GM23338 (cell line): ENCODE data around the gene TUBD1. TPM values are rescaled to one million over a fixed set of nuclear protein-coding genes. Genes with fewer than 3 reads are reported as not detected.
A peak's percentile ranks its signal among the peaks of the same experiment; 100 is the strongest.

ENCODE experiments used
- ATAC-seq: fragments of 200-7000 bp; cut with Tn5 transposase; 3 replicates; pipeline ENCODE4 v1.9.1; 2020
- DNase-seq: peaks from one replicate; pipeline ENCODE4 v3.0.0-alpha.2; 2015; ENCODE audit warnings: low spot score
- H2AFZ ChIP-seq: fragments of 200-600 bp; sonication (generic); 2 replicates; pipeline ENCODE4 v1.8.0; 2016; ENCODE audit warnings: antibody characterized with exemption, mild to moderate bottlenecking, moderate library complexity
- H3F3A ChIP-seq: fragments of 200-600 bp; sonication (generic); replicated peaks from 2 replicates; pipeline ENCODE4 v1.8.0; 2017; ENCODE audit warnings: antibody characterized with exemption, mixed run types, low read depth
- H3K27ac ChIP-seq: fragments of 200-600 bp; sonication (generic); 2 replicates; pipeline ENCODE4 v1.6.1; 2016; ENCODE audit warnings: low read depth
- H3K27me3 ChIP-seq: fragments of 200-600 bp; sonication (generic); 2 replicates; pipeline ENCODE4 v1.8.0; 2016; ENCODE audit warnings: mild to moderate bottlenecking, mixed run types, moderate library complexity; ENCODE audit not compliant: insufficient read depth
- H3K36me3 ChIP-seq: fragments of 200-600 bp; sonication (generic); 2 replicates; pipeline ENCODE4 v1.8.0; 2016; ENCODE audit warnings: mild to moderate bottlenecking; ENCODE audit not compliant: insufficient read depth
- H3K4me1 ChIP-seq: fragments of 200-600 bp; sonication (generic); 2 replicates; pipeline ENCODE4 v1.8.0; 2016; ENCODE audit warnings: mild to moderate bottlenecking, moderate library complexity; ENCODE audit not compliant: insufficient read depth
- H3K4me2 ChIP-seq: fragments of 200-600 bp; sonication (generic); 2 replicates; pipeline ENCODE4 v1.7.1; 2017; ENCODE audit warnings: mixed run types
- H3K4me3 ChIP-seq: fragments of 200-600 bp; sonication (generic); 2 replicates; pipeline ENCODE4 v1.6.1; 2016; ENCODE audit warnings: mixed run types
- H3K79me2 ChIP-seq: fragments of 200-600 bp; sonication (generic); replicated peaks from 2 replicates; pipeline ENCODE4 v1.8.0; 2017; ENCODE audit warnings: mild to moderate bottlenecking; ENCODE audit not compliant: insufficient read depth
- H3K9me2 ChIP-seq: fragments of 200-600 bp; sonication (generic); 2 replicates; pipeline ENCODE4 v1.8.0; 2017; ENCODE audit not compliant: insufficient read depth
- H4K20me1 ChIP-seq: fragments of 200-600 bp; sonication (generic); replicated peaks from 2 replicates; pipeline ENCODE4 v1.8.0; 2017; ENCODE audit warnings: mild to moderate bottlenecking; ENCODE audit not compliant: insufficient read depth
- H3K27ac Mint-ChIP-seq: 2 replicates; pipeline ENCODE4 v1.8.0; 2020; ENCODE audit warnings: inconsistent platforms, mild to moderate bottlenecking, moderate library complexity, mixed read lengths
- H3K27me3 Mint-ChIP-seq: 3 replicates; pipeline ENCODE4 v1.8.0; 2022; ENCODE audit warnings: low read depth, mild to moderate bottlenecking, moderate library complexity, mixed read lengths, inconsistent platforms; ENCODE audit not compliant: insufficient read depth, poor library complexity
- H3K36me3 Mint-ChIP-seq: 3 replicates; pipeline ENCODE4 v1.8.0; 2021; ENCODE audit warnings: low read depth, mild to moderate bottlenecking, inconsistent platforms, moderate library complexity, mixed read lengths
- H3K4me1 Mint-ChIP-seq: 3 replicates; pipeline ENCODE4 v1.8.0; 2020; ENCODE audit warnings: mild to moderate bottlenecking, inconsistent platforms, mixed read lengths
- H3K4me3 Mint-ChIP-seq: 3 replicates; pipeline ENCODE4 v1.8.0; 2021; ENCODE audit warnings: moderate library complexity, mild to moderate bottlenecking, inconsistent platforms, mixed read lengths
- H3K9me3 Mint-ChIP-seq: 3 replicates; pipeline ENCODE4 v1.8.0; 2020; ENCODE audit warnings: moderate library complexity, mild to moderate bottlenecking, inconsistent platforms, mixed read lengths
- CREB1 ChIP-seq: fragments of 250-450 bp; sonication (Bioruptor Pico); IDR thresholded peaks from 2 replicates; pipeline ENCODE4 v1.5.0; 2020; ENCODE audit warnings: low read depth, mild to moderate bottlenecking, moderate library complexity
- EZH2 ChIP-seq: fragments of 200-600 bp; sonication (generic); IDR thresholded peaks from one replicate; pipeline ENCODE4 v1.8.0; 2017; ENCODE audit warnings: antibody characterized with exemption, mild to moderate bottlenecking, low read depth; ENCODE audit not compliant: unreplicated experiment
- EZH2phosphoT487 ChIP-seq: fragments of 200-600 bp; sonication (generic); IDR thresholded peaks from one replicate; pipeline ENCODE4 v1.8.1; 2018; ENCODE audit warnings: antibody characterized with exemption; ENCODE audit not compliant: unreplicated experiment
- JUNB ChIP-seq: IDR thresholded peaks from one replicate; pipeline ENCODE4 v1.6.1; 2016; ENCODE audit warnings: antibody characterized with exemption; ENCODE audit not compliant: unreplicated experiment
- NANOG ChIP-seq: IDR thresholded peaks from 2 replicates; pipeline ENCODE4 v1.6.1; 2016; ENCODE audit warnings: antibody characterized with exemption, borderline replicate concordance
- POLR2AphosphoS5 ChIP-seq: IDR thresholded peaks from 2 replicates; pipeline ENCODE4 v1.6.1; 2016; ENCODE audit warnings: antibody characterized with exemption, low read depth
- REST ChIP-seq: IDR thresholded peaks from one replicate; pipeline ENCODE4 v1.6.1; 2018; ENCODE audit warnings: antibody characterized with exemption; ENCODE audit not compliant: unreplicated experiment
- STAT1 ChIP-seq: IDR thresholded peaks from one replicate; pipeline ENCODE4 v1.6.1; 2016; ENCODE audit warnings: antibody characterized with exemption; ENCODE audit not compliant: unreplicated experiment
- ZNF114 ChIP-seq: fragments of 250-450 bp; sonication (Bioruptor Pico); IDR thresholded peaks from 2 replicates; pipeline ENCODE4 v1.5.0; 2020; ENCODE audit warnings: mild to moderate bottlenecking, moderate library complexity
- ZNF331 ChIP-seq: fragments of 250-450 bp; sonication (Bioruptor Pico); IDR thresholded peaks from 2 replicates; pipeline ENCODE4 v1.5.0; 2020; ENCODE audit warnings: low read depth, mild to moderate bottlenecking, moderate library complexity
- polyA plus RNA-seq: library from polyadenylated mRNA; unstranded; fragments of >200 nt; fragmentation: Nextera tagmentation; extraction: Ambion mirVana; gene quantifications from 2 replicates; pipeline ENCODE4 v1.2.1, GENCODE V29; 2016
- total RNA-seq: library from RNA; depleted of rRNA; stranded (reverse); fragments of >200 nt; shearing (Covaris generic); gene quantifications from 2 replicates; pipeline ENCODE4 v1.2.3, GENCODE V29; 2014
- TF ChIP-seq, protein P1 (sequence below): IDR thresholded peaks from 2 replicates; pipeline ENCODE4 v1.6.1; 2016; ENCODE audit warnings: antibody characterized with exemption
- TF ChIP-seq, protein P2 (sequence below): fragments of 250-450 bp; sonication (Bioruptor Pico); IDR thresholded peaks from 2 replicates; pipeline ENCODE4 v1.5.0; 2020; ENCODE audit warnings: mild to moderate bottlenecking, moderate library complexity
- TF ChIP-seq, protein P3 (sequence below), 2 experiments: fragments of 200-600 bp in 1 of 2; sonication (generic) in 1 of 2; conservative IDR thresholded peaks; 2 replicates each; pipeline versions ENCODE4 v1.5.1 to v1.6.1; 2016 to 2017; ENCODE audit warnings: antibody characterized with exemption in 2 of 2, low read depth in 2 of 2, mild to moderate bottlenecking in 2 of 2, moderate library complexity in 1 of 2

TUBD1 gene
- total and polyA plus RNA-seq, 2 experiments from 2014 or later: 11.6 to 13.8 TPM

- DNase-seq (peak; percentile 62), ATAC-seq (peak; percentile 7)
- H3K4me3 Mint-ChIP-seq: no peak overlapping the region
- H3K9me2 ChIP-seq: no peaks in the 10 kb centered on the region
- H3K4me1 ChIP-seq: peaks cover 17% of the 10 kb centered on the region
- no peaks in the 10 kb centered on the region for H3K27me3 ChIP-seq
- no peaks in the 10 kb centered on the region for H3F3A ChIP-seq
- peaks cover 4% of the 10 kb centered on the region; the same call in 2 of the 3 replicates for H3K9me3 Mint-ChIP-seq
- 0 out of 2 replicates have a peak overlapping the region, but pooled peaks have one; percentile 27 for H3K4me2 ChIP-seq
- H4K20me1 ChIP-seq: no peaks in the 10 kb centered on the region
- no peak overlapping the region for H3K4me3 ChIP-seq
- H3K36me3 Mint-ChIP-seq: peaks cover 19% of the 10 kb centered on the region
- no peaks in the 10 kb centered on the region for H3K36me3 ChIP-seq
- H3K27me3 Mint-ChIP-seq: peaks cover 41% of the 10 kb centered on the region
- TF ChIP-seq, protein P1, sequence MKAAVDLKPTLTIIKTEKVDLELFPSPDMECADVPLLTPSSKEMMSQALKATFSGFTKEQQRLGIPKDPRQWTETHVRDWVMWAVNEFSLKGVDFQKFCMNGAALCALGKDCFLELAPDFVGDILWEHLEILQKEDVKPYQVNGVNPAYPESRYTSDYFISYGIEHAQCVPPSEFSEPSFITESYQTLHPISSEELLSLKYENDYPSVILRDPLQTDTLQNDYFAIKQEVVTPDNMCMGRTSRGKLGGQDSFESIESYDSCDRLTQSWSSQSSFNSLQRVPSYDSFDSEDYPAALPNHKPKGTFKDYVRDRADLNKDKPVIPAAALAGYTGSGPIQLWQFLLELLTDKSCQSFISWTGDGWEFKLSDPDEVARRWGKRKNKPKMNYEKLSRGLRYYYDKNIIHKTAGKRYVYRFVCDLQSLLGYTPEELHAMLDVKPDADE: no peak
- TF ChIP-seq CREB1 (no peak), EZH2 (no peak), REST (no peak), ZNF114 (no peak), ZNF331 (CRISPR knock-in tag) (no peak), JUNB (no peak), EZH2phosphoT487 (no peak), STAT1 (no peak), POLR2AphosphoS5 (no peak), NANOG (no peak)
- TF ChIP-seq, protein P2, sequence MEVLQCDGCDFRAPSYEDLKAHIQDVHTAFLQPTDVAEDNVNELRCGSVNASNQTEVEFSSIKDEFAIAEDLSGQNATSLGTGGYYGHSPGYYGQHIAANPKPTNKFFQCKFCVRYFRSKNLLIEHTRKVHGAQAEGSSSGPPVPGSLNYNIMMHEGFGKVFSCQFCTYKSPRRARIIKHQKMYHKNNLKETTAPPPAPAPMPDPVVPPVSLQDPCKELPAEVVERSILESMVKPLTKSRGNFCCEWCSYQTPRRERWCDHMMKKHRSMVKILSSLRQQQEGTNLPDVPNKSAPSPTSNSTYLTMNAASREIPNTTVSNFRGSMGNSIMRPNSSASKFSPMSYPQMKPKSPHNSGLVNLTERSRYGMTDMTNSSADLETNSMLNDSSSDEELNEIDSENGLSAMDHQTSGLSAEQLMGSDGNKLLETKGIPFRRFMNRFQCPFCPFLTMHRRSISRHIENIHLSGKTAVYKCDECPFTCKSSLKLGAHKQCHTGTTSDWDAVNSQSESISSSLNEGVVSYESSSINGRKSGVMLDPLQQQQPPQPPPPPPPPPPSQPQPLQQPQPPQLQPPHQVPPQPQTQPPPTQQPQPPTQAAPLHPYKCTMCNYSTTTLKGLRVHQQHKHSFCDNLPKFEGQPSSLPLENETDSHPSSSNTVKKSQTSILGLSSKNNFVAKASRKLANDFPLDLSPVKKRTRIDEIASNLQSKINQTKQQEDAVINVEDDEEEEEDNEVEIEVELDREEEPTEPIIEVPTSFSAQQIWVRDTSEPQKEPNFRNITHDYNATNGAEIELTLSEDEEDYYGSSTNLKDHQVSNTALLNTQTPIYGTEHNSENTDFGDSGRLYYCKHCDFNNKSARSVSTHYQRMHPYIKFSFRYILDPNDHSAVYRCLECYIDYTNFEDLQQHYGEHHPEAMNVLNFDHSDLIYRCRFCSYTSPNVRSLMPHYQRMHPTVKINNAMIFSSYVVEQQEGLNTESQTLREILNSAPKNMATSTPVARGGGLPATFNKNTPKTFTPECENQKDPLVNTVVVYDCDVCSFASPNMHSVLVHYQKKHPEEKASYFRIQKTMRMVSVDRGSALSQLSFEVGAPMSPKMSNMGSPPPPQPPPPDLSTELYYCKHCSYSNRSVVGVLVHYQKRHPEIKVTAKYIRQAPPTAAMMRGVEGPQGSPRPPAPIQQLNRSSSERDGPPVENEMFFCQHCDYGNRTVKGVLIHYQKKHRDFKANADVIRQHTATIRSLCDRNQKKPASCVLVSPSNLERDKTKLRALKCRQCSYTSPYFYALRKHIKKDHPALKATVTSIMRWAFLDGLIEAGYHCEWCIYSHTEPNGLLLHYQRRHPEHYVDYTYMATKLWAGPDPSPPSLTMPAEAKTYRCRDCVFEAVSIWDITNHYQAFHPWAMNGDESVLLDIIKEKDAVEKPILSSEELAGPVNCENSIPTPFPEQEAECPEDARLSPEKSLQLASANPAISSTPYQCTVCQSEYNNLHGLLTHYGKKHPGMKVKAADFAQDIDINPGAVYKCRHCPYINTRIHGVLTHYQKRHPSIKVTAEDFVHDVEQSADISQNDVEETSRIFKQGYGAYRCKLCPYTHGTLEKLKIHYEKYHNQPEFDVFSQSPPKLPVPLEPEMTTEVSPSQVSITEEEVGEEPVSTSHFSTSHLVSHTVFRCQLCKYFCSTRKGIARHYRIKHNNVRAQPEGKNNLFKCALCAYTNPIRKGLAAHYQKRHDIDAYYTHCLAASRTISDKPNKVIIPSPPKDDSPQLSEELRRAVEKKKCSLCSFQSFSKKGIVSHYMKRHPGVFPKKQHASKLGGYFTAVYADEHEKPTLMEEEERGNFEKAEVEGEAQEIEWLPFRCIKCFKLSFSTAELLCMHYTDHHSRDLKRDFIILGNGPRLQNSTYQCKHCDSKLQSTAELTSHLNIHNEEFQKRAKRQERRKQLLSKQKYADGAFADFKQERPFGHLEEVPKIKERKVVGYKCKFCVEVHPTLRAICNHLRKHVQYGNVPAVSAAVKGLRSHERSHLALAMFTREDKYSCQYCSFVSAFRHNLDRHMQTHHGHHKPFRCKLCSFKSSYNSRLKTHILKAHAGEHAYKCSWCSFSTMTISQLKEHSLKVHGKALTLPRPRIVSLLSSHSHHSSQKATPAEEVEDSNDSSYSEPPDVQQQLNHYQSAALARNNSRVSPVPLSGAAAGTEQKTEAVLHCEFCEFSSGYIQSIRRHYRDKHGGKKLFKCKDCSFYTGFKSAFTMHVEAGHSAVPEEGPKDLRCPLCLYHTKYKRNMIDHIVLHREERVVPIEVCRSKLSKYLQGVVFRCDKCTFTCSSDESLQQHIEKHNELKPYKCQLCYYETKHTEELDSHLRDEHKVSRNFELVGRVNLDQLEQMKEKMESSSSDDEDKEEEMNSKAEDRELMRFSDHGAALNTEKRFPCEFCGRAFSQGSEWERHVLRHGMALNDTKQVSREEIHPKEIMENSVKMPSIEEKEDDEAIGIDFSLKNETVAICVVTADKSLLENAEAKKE: no peak; the same call in 1 of the 2 replicates
- TF ChIP-seq, protein P3, sequence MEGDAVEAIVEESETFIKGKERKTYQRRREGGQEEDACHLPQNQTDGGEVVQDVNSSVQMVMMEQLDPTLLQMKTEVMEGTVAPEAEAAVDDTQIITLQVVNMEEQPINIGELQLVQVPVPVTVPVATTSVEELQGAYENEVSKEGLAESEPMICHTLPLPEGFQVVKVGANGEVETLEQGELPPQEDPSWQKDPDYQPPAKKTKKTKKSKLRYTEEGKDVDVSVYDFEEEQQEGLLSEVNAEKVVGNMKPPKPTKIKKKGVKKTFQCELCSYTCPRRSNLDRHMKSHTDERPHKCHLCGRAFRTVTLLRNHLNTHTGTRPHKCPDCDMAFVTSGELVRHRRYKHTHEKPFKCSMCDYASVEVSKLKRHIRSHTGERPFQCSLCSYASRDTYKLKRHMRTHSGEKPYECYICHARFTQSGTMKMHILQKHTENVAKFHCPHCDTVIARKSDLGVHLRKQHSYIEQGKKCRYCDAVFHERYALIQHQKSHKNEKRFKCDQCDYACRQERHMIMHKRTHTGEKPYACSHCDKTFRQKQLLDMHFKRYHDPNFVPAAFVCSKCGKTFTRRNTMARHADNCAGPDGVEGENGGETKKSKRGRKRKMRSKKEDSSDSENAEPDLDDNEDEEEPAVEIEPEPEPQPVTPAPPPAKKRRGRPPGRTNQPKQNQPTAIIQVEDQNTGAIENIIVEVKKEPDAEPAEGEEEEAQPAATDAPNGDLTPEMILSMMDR (conservative IDR thresholded peaks at IDR 0.05; ENCODE audit: low read depth in 2 of 2): no peak
- H3K27ac Mint-ChIP-seq: peak overlapping the region; percentile 75
- peaks cover 7% of the 10 kb centered on the region for H3K79me2 ChIP-seq
- no peak overlapping the region for H2AFZ ChIP-seq
- H3K4me1 Mint-ChIP-seq: peaks cover 45% of the 10 kb centered on the region
- H3K27ac ChIP-seq: peak overlapping the region; percentile 65
These were observed 46.2 kb downstream of the TUBD1 start for GRCh38 chr17:59846394-59847165.
